ENCODE measurements around the gene SERPINI1.

SERPINI1 gene

DNA sequence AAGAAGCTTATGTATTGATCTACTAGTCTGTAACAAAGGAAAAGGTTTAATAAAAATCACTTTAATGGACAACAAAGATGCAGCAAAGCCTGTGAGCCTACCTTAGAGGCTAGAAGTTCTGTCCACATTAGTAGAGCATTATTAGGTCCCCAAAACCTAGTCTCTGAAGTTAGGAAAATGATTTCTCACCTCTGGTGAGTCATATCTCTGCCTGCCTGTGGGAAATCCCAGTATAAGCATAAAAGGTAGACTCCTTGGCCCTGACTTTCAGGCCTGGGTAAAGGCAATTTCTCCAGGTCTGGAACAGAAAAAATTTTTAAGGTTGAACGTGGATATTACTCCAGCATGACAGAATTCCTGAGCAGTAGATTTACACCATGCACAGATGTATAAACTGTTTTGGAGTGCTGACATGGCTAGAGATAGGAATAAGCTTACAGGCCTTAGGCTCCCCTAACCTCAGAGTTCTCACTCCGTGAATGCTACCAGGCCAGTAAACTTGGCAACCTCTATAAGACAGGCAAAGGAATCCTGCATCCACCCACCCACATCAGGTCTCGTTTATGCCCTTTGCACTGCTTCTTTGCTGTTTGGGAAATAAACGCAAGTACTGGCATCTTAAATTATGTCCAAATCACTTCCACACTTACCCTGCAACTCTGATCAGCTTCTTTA lies 104.1 kb downstream of the SERPINI1 start:
- intact Hi-C loops (cut with DNase I) = loop anchor here (5.0 kb wide), 1 partner anchor 43 kb away; no protein-coding TSS in a partner anchor
- no peak for DNase-seq

DNA sequence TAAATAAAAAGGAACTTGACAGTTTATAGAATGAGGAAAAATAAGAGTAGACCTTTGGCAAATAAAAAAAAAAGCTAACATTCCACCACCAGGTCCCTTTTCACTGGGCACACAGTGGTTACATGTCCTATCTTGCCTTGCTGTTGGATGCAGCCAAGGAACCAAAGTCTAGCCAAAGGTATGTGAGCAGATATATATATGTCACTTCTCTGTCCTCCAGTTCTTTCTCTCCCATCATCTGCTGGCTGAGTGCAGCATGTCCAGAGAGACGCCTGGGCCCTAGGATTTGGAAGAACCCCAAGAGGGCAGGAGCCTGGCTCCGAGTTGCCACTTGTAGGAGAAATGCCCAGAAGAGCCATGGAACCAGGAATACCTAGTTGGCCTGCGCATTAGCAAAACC lies 104.7 kb downstream of the SERPINI1 start:
- intact Hi-C loops (cut with DNase I) = no loop called here
- DNase-seq = no peak

DNA sequence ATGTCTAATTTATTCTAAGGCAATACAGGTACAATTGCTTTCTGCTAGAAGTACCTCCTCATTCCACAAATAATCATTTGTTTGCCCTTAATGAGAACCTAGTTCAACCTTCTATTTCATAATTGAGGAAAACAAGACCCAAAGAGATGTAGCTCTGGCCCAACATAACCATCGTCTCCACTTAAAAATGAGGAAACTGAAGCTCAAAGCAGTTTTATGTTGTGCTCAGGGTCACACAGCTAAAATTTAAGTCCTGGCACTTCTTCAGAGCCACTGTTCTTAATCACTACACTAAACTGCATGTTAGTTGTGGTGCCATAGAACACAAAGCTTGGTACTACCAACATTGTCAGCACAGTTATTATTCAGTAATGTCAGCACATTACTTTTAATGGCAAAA lies 108.0 kb downstream of the SERPINI1 start:
- intact Hi-C loops (cut with DNase I) = no loop called here

DNA sequence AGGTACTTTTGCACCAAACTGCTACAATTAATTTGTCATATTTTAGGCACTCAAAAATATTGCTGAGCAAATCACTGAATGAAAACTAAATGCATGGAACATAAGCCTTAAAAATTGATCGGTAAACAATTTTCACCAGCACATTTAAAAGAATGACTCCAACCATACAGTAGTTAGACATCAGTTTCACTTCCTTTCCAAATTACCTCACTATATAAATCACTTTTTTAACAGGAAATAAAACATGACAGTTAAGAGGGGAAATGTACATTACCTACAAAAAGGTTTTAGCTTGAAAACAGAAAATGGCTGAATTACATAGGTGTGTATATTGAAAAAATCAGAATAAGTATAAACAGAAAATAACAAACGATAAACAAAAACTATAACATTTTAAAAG lies 108.4 kb downstream of the SERPINI1 start:
- intact Hi-C loops (cut with DNase I) = no loop called here

More for the DNA sequence above, 108.0 kb downstream of the SERPINI1 start:
- DNase-seq = no peak

DNA sequence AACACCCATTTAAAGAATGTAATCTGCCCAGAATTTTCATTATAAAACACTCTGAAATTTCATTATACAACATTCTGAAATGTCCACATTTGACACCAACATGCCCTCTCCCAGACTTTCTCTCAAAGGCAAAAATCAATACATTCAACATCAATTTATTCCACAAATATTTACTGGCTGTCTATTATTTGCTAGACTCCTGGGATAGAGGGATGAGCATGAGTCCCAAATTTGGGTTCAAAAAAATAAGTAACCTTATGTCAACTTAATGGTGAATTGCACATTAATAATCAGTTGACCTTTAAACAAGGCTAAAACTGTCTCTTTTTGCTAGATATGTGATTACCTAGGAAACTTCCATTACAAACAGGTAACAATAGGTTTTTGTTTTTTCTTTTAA lies 109.0 kb downstream of the SERPINI1 start:
- intact Hi-C loops (cut with DNase I) = no loop called here
- DNase-seq = no peak

More for the DNA sequence above, 108.4 kb downstream of the SERPINI1 start:
- DNase-seq = no peak

DNA sequence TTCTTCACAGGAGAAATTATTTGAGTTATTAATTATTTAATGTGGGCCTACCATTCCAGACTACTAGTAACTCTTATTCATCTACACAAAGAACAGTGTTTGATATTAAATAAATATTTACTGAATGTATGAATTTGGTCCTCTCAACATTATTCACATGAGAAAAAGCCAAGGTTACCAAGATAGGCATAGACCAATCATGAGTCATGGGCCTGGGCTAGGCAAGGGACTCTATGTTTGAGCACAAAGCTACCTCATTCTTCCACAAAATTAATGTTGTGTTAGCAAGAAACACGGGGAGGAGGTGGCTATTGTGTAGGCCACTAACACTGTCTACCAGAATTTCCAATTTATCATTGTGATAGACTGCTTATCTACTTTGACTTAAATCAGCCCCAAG lies 115.7 kb downstream of the SERPINI1 start:
- intact Hi-C loops (cut with DNase I) = no loop called here
- DNase-seq = no peak

DNA sequence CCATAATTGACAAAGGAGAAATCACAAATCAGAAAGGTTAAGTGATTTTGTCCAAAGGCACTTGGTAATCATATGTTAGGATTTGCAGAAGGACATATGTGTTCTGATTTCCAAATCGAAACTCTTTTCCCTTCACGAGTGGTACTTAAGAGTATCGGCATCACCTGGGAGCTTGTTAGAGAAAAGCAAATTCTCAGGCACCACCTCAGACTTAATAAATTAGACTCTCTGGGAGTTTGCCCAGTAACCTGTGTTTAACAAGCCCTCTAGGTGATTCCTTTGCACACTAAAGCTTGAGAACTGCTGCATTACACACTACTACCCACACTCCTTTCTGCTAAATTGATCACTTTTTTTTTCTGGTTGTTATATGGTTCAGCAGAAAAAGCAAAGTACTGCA lies 116.2 kb downstream of the SERPINI1 start:
- intact Hi-C loops (cut with DNase I) = no loop called here
- DNase-seq = no peak

DNA sequence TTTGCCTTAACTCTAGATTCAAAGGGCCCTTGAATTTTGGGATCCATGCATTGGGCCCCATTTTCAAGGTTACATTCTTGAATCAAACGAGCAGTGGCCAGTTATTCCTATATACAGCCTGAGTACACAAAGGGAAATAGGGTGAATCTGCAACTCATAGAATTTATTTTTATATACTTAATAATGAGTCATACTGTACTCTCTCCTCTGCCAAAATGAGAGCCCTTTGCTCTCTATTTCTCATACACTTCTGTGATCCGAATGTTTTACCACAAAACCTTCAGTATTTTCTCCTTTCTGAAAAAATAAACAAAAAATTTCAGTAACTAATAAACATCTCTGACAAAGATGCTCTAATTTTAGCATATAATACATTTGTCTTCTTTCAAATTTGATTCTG lies 116.7 kb downstream of the SERPINI1 start:
- no peak for DNase-seq
- intact Hi-C loops (cut with DNase I) = no loop called here

DNA sequence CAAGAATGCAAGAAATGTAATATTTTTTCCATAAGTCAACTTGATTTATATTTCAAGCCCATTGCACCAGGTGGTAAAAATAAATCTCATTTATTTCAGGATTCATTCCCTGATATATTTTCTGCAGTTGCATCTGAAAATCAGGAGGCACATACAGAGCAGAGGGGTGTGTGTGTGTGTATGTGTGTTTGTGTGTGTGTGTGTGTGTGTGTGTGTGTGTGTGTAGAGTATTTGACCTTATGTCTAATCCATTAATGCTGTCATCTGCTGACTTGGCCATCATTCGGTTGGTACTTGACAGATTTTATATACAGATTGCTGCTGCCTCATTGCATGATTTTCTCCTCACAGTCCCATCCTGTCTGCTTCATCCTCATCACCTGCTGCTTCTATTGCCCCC lies 118.5 kb downstream of the SERPINI1 start:
- intact Hi-C loops (cut with DNase I) = no loop called here
- DNase-seq = no peak

DNA sequence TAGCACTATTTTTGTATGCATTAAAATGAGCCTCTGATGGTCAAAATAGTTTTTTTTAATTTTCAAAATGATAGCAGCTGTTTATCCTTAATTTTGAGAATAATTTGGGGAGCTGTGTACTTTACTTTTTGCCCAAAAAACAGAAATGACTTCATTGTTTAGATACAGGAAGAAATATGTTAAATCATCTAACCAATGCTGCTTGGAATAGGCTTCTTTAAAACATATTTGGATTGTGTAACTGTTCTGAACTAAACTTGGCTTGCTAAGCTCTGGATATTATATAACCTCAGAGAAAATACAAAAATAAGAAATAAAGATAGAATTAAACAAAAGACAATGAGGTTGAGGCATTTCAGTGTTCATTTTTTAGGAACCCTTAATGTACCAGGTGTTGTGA lies 119.3 kb downstream of the SERPINI1 start:
- DNase-seq = no peak
- intact Hi-C loops (cut with DNase I) = no loop called here

DNA sequence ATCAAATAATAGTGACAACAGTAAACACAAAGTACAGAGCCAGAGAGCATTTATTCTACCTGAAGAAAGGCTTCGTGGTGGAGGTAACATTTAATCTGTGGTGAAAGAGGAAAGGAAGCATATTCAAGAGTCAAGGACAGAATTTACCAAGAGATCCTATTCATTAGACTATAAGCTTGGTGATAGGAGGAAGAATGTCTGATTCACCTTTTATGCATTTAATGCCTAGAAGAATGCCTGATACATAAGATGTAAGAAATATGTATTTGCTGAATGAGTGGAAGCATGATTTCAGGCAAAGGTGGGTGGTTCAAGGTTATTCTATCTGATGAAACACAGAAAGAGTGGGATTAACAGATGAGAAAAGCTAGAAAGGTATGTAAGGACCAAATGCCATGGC lies 119.8 kb downstream of the SERPINI1 start:
- no peak for DNase-seq
- intact Hi-C loops (cut with DNase I) = no loop called here

DNA sequence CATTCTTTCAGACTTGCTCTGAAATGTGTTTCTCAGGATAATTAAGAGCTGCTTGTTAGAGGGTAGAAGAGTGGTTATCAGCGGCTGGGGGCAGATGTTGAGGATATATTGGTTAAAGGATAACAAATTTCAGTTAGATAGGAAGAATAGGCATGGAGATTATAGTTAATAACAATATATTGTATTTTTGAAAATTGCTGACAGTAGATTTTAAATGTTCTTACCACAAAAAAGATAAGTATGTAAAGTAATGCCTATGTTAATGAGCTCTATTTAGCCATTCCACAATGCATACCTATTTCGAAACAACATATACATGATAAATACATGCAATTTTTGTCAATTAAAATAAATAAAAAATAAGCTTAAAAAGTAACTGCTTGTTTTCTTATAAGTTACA lies 123.3 kb downstream of the SERPINI1 start:
- intact Hi-C loops (cut with DNase I) = no loop called here
- DNase-seq = no peak

DNA sequence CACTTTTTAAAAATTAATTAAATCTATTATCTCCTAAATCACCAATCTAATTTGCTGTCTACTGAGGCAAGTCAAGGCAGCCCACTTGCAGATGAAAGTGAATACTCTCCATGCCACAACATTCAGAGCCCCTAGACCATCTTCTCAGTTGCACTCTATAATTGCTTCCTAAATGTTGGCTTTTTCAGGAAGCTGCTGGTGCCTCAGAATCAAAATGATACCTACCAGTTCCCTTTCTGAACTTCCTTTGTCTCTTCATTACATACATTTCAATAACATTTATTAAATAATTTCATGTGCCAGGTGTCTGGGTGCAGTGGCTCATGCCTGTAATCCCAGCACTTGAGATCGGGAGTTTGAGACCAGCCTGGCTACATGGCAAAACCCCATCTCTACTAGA lies 124.1 kb downstream of the SERPINI1 start:
- DNase-seq = no peak
- intact Hi-C loops (cut with DNase I) = no loop called here

DNA sequence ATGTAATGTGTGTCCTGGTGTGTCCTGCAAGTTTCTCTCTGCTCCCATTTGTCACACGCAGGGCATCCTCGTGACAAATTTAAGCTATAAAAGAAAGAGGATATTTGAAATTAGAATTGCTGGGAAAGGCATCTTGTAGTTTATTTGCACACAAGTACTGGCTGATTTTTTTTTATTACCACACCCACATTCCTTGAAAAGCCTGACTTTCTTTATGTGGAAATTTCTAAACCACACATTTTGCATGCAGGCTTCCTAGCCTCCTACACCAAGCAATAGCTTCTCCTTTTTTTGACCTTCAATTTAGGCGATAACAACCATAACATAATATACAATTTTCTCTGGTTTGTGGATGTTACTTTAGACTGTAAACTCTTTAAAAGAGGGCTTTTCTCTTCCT lies 126.1 kb downstream of the SERPINI1 start:
- intact Hi-C loops (cut with DNase I) = no loop called here
- DNase-seq = no peak

DNA sequence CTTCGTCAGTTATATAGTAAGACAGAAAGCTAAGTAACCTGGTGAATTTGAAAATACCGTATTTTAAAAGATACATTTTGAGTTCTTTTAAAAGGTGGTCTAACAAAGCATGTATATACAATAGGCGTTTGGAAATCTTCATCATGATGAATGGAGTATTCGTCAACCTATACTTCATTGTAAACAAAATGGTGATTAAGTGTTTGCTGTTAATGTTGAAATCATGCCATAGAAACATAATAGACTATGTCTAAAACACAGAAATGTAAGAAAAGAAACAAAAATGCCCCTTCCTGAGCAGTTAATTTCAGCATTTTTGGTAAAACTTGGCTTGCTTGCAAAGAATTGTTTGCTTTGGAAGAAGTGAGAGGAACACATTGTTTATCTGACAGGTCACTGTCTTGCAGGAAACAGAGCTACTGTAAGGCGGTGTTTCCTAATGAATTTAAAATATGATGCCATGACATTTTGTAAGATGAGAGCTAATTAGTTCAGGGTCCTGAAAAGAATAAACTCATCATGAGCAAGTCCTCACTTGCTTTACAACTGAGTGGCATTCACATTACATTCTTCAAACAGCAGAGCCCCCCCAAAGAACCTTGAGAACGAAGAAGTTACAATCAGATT lies 126.7 kb downstream of the SERPINI1 start:
- intact Hi-C loops (cut with DNase I) = no loop called here
- DNase-seq = no peak

DNA sequence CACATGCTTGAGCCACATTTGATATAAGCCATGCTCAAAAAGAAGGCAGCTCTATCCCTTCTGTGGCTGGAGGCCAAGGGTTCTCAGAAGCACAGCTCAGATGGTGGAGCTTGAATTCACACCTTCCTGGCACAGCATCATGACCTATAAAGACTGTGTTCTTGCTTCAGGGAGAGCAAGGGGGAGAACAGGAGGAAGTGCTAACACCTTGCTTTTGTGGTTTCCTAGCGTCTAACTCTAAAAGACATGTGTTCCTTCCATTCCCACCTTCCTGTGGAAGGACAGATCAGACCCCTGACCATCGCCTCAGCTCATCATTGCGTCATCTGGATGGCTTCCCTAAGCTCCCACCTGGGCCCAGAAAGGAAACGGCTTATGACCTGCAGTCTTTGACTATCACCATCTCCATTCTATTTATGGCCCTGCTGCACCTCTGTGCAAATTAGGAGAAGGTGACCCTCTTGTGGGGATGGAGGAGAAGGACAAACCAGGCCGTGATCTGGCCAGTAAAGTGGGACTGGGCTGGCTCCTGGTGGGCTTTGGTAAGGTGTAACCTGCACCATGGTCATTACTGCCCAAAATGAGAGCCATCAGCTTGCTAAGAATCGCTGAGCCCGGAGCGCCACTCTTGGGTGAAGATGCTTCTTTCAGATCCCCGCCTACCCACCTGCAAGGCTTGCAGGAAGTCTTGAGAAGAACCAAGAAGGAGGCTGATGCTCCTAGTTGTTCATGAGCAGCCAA lies 128.5 kb downstream of the SERPINI1 start:
- DNase-seq = no peak
- intact Hi-C loops (cut with DNase I) = no loop called here

DNA sequence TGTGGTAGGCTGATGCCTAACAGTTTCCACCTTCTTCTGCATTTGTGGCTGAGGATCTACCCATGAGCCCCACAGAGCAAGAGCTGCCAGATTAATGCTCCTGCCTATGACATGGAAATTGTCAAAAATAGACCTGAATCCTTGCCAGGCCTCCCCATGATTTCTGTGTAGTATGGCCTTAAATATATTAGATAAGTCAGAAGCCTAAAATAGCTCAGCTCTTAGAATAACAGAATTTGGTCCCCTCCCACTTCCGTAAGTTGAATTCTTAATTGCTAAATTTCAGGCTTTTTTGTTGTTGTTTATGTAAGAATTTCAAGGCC lies 129.0 kb downstream of the SERPINI1 start:
- DNase-seq = no peak

DNA sequence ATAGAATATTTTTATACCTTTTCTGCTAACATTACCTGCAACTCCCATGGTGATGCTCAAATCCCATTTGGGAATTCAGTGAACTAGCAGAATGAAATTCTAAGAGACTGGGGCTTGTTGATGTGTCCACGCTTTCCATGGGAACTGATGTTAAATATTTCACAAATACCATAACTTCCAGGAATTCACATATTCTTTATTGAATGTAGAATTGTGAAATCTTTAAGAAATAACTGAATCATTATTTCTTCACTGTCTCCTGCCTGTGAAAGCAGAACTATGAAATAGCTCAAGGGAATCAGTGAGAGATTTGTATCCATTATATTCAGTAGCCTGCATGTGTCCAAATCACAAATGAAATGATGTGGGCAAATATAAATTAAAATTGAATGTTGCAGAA lies 130.8 kb downstream of the SERPINI1 start:
- intact Hi-C loops (cut with DNase I) = no loop called here
- no peak for DNase-seq

More for the DNA sequence above, 129.0 kb downstream of the SERPINI1 start:
- intact Hi-C loops (cut with DNase I) = no loop called here

DNA sequence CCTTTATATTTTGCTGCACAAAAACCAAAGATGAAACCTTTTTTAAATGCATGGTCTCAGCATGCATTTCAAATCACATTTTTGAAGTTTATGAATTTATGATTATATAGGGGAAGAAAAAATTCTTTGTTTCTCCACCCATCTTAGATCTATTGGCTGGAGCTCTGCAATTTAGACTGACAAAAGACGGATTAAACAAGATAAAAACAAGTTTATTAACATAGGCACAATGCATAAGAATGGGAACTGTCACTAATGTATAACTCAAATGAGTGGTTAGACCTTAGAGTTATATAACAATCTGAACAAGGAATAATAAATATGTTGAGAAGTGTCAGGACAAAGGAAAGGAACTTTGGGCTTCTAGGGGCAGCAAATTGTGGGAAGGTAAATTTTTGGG lies 132.5 kb downstream of the SERPINI1 start:
- intact Hi-C loops (cut with DNase I) = no loop called here
- DNase-seq = no peak

DNA sequence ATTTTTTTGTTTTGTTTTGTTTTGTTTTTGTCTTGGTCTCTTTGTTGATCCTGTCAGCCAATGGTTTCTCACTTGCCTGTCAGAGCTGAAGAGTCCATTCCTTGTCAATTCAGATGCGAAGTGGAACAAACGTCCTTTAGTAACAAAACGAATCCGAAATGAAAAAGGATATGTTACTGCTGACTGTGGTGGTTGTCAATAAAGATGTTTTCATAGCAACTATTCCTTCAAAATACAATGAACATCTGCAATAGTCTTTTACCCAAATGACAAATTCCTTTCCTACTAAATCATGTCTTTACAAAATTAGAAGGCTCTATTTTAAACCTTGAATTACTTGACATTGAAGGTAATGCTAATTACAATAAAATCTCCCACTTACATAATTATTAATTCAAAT lies 134.7 kb downstream of the SERPINI1 start:
- no peak for DNase-seq
- intact Hi-C loops (cut with DNase I) = no loop called here

DNA sequence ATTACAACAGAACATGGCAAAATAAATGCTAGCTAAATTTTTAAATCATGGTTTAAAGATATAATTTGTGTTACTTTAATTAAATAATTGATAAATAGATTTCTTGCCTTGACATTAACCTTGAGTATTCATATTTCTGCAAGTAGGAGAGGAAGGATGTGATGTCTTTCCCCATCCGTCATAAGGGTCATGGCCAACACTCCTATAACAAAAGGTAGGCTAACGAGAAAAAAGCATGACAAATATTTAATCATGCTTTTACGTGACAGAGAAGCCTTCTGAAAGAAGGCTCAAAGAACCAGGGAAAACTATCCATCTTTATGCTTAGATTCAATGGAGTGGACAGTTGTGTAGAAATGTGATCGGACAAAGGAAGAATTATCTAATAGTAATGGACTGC lies 135.2 kb downstream of the SERPINI1 start:
- intact Hi-C loops (cut with DNase I) = no loop called here
- DNase-seq = no peak

DNA sequence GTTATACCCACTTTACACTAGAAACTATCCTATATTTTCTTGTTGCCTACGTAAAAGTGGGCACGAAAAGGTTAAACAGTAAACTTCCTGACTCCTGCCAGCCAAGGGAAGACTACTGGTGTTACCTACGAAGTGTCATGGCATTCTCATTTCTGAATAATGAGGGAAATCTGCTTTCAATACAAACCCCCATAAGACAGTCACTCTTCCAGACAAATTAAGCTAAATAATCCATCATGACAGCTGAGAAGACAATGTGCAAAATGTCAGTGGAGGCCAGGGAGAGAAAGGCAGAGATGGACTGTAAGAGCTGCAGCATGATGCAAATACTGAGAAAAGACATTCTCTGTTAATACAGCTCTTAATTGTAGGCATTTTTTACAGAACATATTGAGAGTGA lies 136.5 kb downstream of the SERPINI1 start:
- DNase-seq = no peak
- intact Hi-C loops (cut with DNase I) = no loop called here

Measured in posterior cingulate gyrus (tissue), 11 donors.